Smooth muscle cell (in vitro differentiated cells): ENCODE data around the gene TBC1D5. TPM values are rescaled to one million over a fixed set of nuclear protein-coding genes. Genes with fewer than 3 reads are reported as not detected.

Experiments used
- DNase-seq: peaks from one replicate; lab custom pipeline; 2025; ENCODE audit not compliant: unreplicated experiment; lab: John Stamatoyannopoulos, UW
- H2AFZ ChIP-seq: fragments of 200-600 bp; sonication (generic); 2 replicates; pipeline ENCODE4 v1.6.0; 2016; ENCODE audit warnings: antibody characterized with exemption, low read depth, mild to moderate bottlenecking
- H3F3A ChIP-seq: fragments of 200-600 bp; sonication (generic); 2 replicates; pipeline ENCODE4 v1.6.0; 2017; ENCODE audit warnings: antibody characterized with exemption, low read depth
- H3K27ac ChIP-seq: fragments of 200-600 bp; sonication (generic); 2 replicates; pipeline ENCODE4 v1.5.1; 2016; ENCODE audit warnings: low read depth, mild to moderate bottlenecking
- H3K27me3 ChIP-seq: fragments of 200-600 bp; sonication (generic); 2 replicates; pipeline ENCODE4 v1.6.1; 2016; ENCODE audit warnings: low read depth, mild to moderate bottlenecking
- H3K36me3 ChIP-seq: fragments of 200-600 bp; sonication (generic); 2 replicates; pipeline ENCODE4 v1.5.1; 2016; ENCODE audit warnings: low read depth
- H3K4me1 ChIP-seq: fragments of 200-600 bp; sonication (generic); 2 replicates; pipeline ENCODE4 v1.5.1; 2016; ENCODE audit warnings: low read depth
- H3K4me2 ChIP-seq: fragments of 200-600 bp; sonication (generic); 2 replicates; pipeline ENCODE4 v1.6.0; 2016; ENCODE audit warnings: mild to moderate bottlenecking
- H3K4me3 ChIP-seq: fragments of 200-600 bp; sonication (generic); 2 replicates; pipeline ENCODE4 v1.5.1; 2016; ENCODE audit warnings: mild to moderate bottlenecking
- H3K79me2 ChIP-seq: fragments of 200-600 bp; sonication (generic); 2 replicates; pipeline ENCODE4 v1.6.0; 2016; ENCODE audit warnings: low read depth, mild to moderate bottlenecking
- H3K9ac ChIP-seq: fragments of 200-600 bp; sonication (generic); 2 replicates; pipeline ENCODE4 v1.6.0; 2016; ENCODE audit warnings: low read depth
- H3K9me3 ChIP-seq: fragments of 200-600 bp; sonication (generic); replicated peaks from 2 replicates; pipeline ENCODE4 v1.5.1; 2016; ENCODE audit warnings: low read depth
- H4K20me1 ChIP-seq: fragments of 200-600 bp; sonication (generic); 2 replicates; pipeline ENCODE4 v1.6.0; 2016; ENCODE audit warnings: low read depth
- CTCF ChIP-seq: fragments of 200-600 bp; sonication (generic); IDR thresholded peaks from 2 replicates; pipeline ENCODE4 v1.5.1; 2017; ENCODE audit warnings: borderline replicate concordance, mild to moderate bottlenecking, antibody characterized with exemption; ENCODE audit not compliant: insufficient read depth, poor library complexity, severe bottlenecking
- WGBS: methylation state at CpG from one replicate; pipeline ENCODE4 v1.1.7; 2016; ENCODE audit warnings: low lambda C conversion rate; 5-methylcytosine and 5-hydroxymethylcytosine counted together
- polyA plus RNA-seq: library from polyadenylated mRNA; unstranded; fragments of >200 nt; fragmentation: Nextera tagmentation; extraction: Ambion mirVana; gene quantifications from 2 replicates; pipeline ENCODE4 v1.2.1, GENCODE V29; 2016
- total RNA-seq: library from RNA; depleted of rRNA; stranded (reverse); fragments of >200 nt; gene quantifications from 2 replicates; pipeline ENCODE4 v1.2.3, GENCODE V29; 2014

Gene TBC1D5
- total and polyA plus RNA-seq, 2 experiments from 2014 or later, result 14.6 to 35.3 TPM

GRCh38 chr3:17144665-17144993 is 597.8 kb downstream of the TBC1D5 start:
- no peak overlapping the region for H3K9ac ChIP-seq
- no peak overlapping the region for H3K4me3 ChIP-seq
- H3F3A ChIP-seq, result no peaks in the 10 kb centered on the region
- H3K79me2 ChIP-seq, result no peaks in the 10 kb centered on the region
- no peak overlapping the region for H3K27ac ChIP-seq
- H3K36me3 ChIP-seq, result no peaks in the 10 kb centered on the region
- no peaks in the 10 kb centered on the region for H4K20me1 ChIP-seq
- H3K4me1 ChIP-seq, result no peaks in the 10 kb centered on the region
- H2AFZ ChIP-seq, result no peak overlapping the region
- no peaks in the 10 kb centered on the region for H3K27me3 ChIP-seq
- H3K4me2 ChIP-seq, result no peak overlapping the region
- TF ChIP-seq CTCF, result no peak
- DNase-seq, result no peak
- 94% methylated on average over 7 of the region's 7 CpGs for WGBS
- no peaks in the 10 kb centered on the region for H3K9me3 ChIP-seq

GRCh38 chr3:17143893-17144664 is 598.4 kb downstream of the TBC1D5 start:
- Histone ChIP-seq H2AFZ (no peak overlapping the region), H4K20me1 (no peaks in the 10 kb centered on the region), H3K9ac (no peak overlapping the region), H3K27ac (no peak overlapping the region), H3K4me1 (no peaks in the 10 kb centered on the region), H3K4me2 (no peak overlapping the region), H3K79me2 (no peaks in the 10 kb centered on the region), H3K36me3 (no peaks in the 10 kb centered on the region), H3F3A (no peaks in the 10 kb centered on the region), H3K9me3 (no peaks in the 10 kb centered on the region), H3K4me3 (no peak overlapping the region), H3K27me3 (no peaks in the 10 kb centered on the region)
- 86% methylated on average over 10 of the region's 10 CpGs for WGBS
- no peak for DNase-seq
- no peak for TF ChIP-seq CTCF

GRCh38 chr3:17142516-17142915 is 599.9 kb downstream of the TBC1D5 start:
- 98% methylated on average over 10 of the region's 10 CpGs for WGBS
- Histone ChIP-seq H3K9ac (no peak overlapping the region), H3K36me3 (no peaks in the 10 kb centered on the region), H2AFZ (no peak overlapping the region), H3K79me2 (no peaks in the 10 kb centered on the region), H3K4me3 (no peak overlapping the region), H4K20me1 (no peaks in the 10 kb centered on the region), H3K27me3 (no peaks in the 10 kb centered on the region), H3F3A (no peaks in the 10 kb centered on the region), H3K4me1 (no peaks in the 10 kb centered on the region), H3K27ac (no peak overlapping the region), H3K4me2 (no peak overlapping the region), H3K9me3 (no peaks in the 10 kb centered on the region)
- TF ChIP-seq CTCF, result no peak
- no peak for DNase-seq

GRCh38 chr3:17141699-17142098 is 600.7 kb downstream of the TBC1D5 start:
- WGBS, result 96% methylated on average over 3 of the region's 4 CpGs
- H3K9me3 ChIP-seq, result no peaks in the 10 kb centered on the region
- H3K4me2 ChIP-seq, result no peak overlapping the region
- H3F3A ChIP-seq, result no peaks in the 10 kb centered on the region
- H3K9ac ChIP-seq, result no peak overlapping the region
- H3K27ac ChIP-seq, result no peak overlapping the region
- H4K20me1 ChIP-seq, result no peaks in the 10 kb centered on the region
- no peak for DNase-seq
- no peaks in the 10 kb centered on the region for H3K27me3 ChIP-seq
- no peaks in the 10 kb centered on the region for H3K79me2 ChIP-seq
- no peak for TF ChIP-seq CTCF
- no peaks in the 10 kb centered on the region for H3K4me1 ChIP-seq
- H3K36me3 ChIP-seq, result no peaks in the 10 kb centered on the region
- H3K4me3 ChIP-seq, result no peak overlapping the region
- H2AFZ ChIP-seq, result no peak overlapping the region
